HCT116 (cell line): ENCODE data around the gene CD68. TPM values are rescaled to one million over a fixed set of nuclear protein-coding genes. Genes with fewer than 3 reads are reported as not detected.

Source experiments
- ATAC-seq: fragments of 200-7000 bp; cut with Tn5 transposase; 2 replicates; pipeline ENCODE4 v1.9.1; 2020; ENCODE audit warnings: mild to moderate bottlenecking, moderate library complexity
- BruUV-seq: library from RNA; stranded (reverse); fragments of 400-500 nt; replicated peaks from 2 replicates; lab custom pipeline; 2021; lab: Mats Ljungman, UMichigan
- CTCF ChIA-PET: fragments of 300-600 bp; sonication (Branson Sonifier 250); formaldehyde crosslinking; loops from one replicate; lab custom pipeline; 2021; ENCODE audit warnings: antibody characterized with exemption; lab: Charles Lee
- POLR2A ChIA-PET: fragments of 300-600, 350-600 bp; sonication (Branson Sonifier 250); formaldehyde crosslinking; loops from one replicate; lab custom pipeline; 2021; ENCODE audit warnings: antibody characterized with exemption; lab: Charles Lee
- RAD21 ChIA-PET, 2 experiments: fragments of 300-600 bp; sonication (Branson Sonifier 250); formaldehyde crosslinking; loops; one replicate each; lab custom pipeline; 2023; ENCODE audit warnings: low total read pairs in 2 of 2; ENCODE audit not compliant: uncharacterized antibody in 2 of 2, unreplicated experiment in 2 of 2, low non-redundant PET in 1 of 2; lab: Charles Lee
- DNase-seq: peaks from one replicate; pipeline ENCODE4 v3.0.0-alpha.2; 2010; ENCODE audit warnings: low read depth, low spot score
- H2AFZ ChIP-seq: fragments of 200-600 bp; shearing (Covaris generic), sonication (generic); 2 replicates; pipeline ENCODE4 v1.6.1; 2017; ENCODE audit warnings: low read depth, mixed run types, mixed read lengths, antibody characterized with exemption, low read length; ENCODE audit not compliant: poor library complexity, severe bottlenecking
- H3K27ac ChIP-seq: 2 replicates; pipeline ENCODE4 v1.5.1; 2012; ENCODE audit warnings: low read depth, low read length
- H3K27me3 ChIP-seq: fragments of 200-600 bp; sonication (generic); 2 replicates; pipeline ENCODE4 v1.6.1; 2016; ENCODE audit warnings: mixed run types, low read length, mixed read lengths; ENCODE audit not compliant: insufficient read depth
- H3K36me3 ChIP-seq, 2 experiments: fragments of 200-500 bp in 1 of 2; fragments of 200-600 bp in 1 of 2; sonication (Bioruptor generic) in 1 of 2; sonication (generic) in 1 of 2; 2 replicates each; pipeline versions ENCODE4 v1.5.1 to v1.6.1; 2014 to 2016; ENCODE audit warnings: low read length in 2 of 2, inconsistent platforms in 1 of 2, mixed read lengths in 1 of 2, mixed run types in 1 of 2; ENCODE audit not compliant: insufficient read depth in 2 of 2, control insufficient read depth in 1 of 2
- H3K4me1 ChIP-seq, 2 experiments: fragments of 200-600 bp in 1 of 2; sonication (generic) in 1 of 2; 2 replicates each; pipeline versions ENCODE4 v1.5.1 to v1.6.1; 2012 to 2017; ENCODE audit warnings: low read length in 2 of 2, inconsistent platforms in 1 of 2, mild to moderate bottlenecking in 1 of 2, mixed read lengths in 1 of 2, mixed run types in 1 of 2, moderate library complexity in 1 of 2; ENCODE audit not compliant: insufficient read depth in 2 of 2, control insufficient read depth in 1 of 2
- H3K4me2 ChIP-seq: fragments of 200-600 bp; sonication (generic); 2 replicates; pipeline ENCODE4 v1.6.1; 2017; ENCODE audit warnings: mixed run types, low read length, mixed read lengths
- H3K4me3 ChIP-seq, 2 experiments: fragments of 200-600 bp in 1 of 2; sonication (generic) in 1 of 2; replicated peaks in 1 of 2; 2 replicates each; pipeline ENCODE4 v1.5.1; 2011 to 2016; ENCODE audit warnings: low read length in 2 of 2, control low read depth in 1 of 2, low read depth in 1 of 2, mild to moderate bottlenecking in 1 of 2, mixed read lengths in 1 of 2, mixed run types in 1 of 2
- H3K79me2 ChIP-seq: fragments of 200-600 bp; sonication (generic); 2 replicates; pipeline ENCODE4 v1.6.1; 2017; ENCODE audit warnings: mild to moderate bottlenecking, mixed run types, low read length, moderate library complexity, mixed read lengths; ENCODE audit not compliant: insufficient read depth
- H3K9ac ChIP-seq: fragments of 200-600 bp; sonication (generic); 2 replicates; pipeline ENCODE4 v1.6.1; 2016; ENCODE audit warnings: low read length, mixed read lengths
- H3K9me2 ChIP-seq: fragments of 200-600 bp; sonication (generic), shearing (Covaris generic); 2 replicates; pipeline ENCODE4 v1.6.1; 2017; ENCODE audit warnings: mixed run types, mild to moderate bottlenecking, moderate library complexity; ENCODE audit not compliant: insufficient read depth
- H3K9me3 ChIP-seq, 2 experiments: fragments of 200-500 bp in 1 of 2; fragments of 200-600 bp in 1 of 2; sonication (Bioruptor generic) in 1 of 2; sonication (generic) in 1 of 2; 2 replicates each; pipeline ENCODE4 v1.6.1; 2014 to 2017; ENCODE audit warnings: low read length in 2 of 2, mixed read lengths in 2 of 2, inconsistent platforms in 1 of 2, low read depth in 1 of 2, mild to moderate bottlenecking in 1 of 2, mixed run types in 1 of 2, moderate library complexity in 1 of 2; ENCODE audit not compliant: control insufficient read depth in 1 of 2, insufficient read depth in 1 of 2
- H4K20me1 ChIP-seq: fragments of 200-600 bp; sonication (generic), shearing (Covaris generic); 2 replicates; pipeline ENCODE4 v1.6.1; 2017; ENCODE audit warnings: mixed run types, mild to moderate bottlenecking, moderate library complexity; ENCODE audit not compliant: insufficient read depth
- ATF3 ChIP-seq: IDR thresholded peaks from 2 replicates; pipeline ENCODE4 v1.6.1; 2012
- CBX3 ChIP-seq: IDR thresholded peaks from 2 replicates; pipeline ENCODE4 v1.6.1; 2012; ENCODE audit warnings: low read depth
- CEBPB ChIP-seq: IDR thresholded peaks from 2 replicates; pipeline ENCODE4 v1.6.1; 2012; ENCODE audit warnings: low read depth
- EGR1 ChIP-seq: IDR thresholded peaks from 2 replicates; pipeline ENCODE4 v1.6.1; 2012; ENCODE audit warnings: low read depth
- ELF1 ChIP-seq: IDR thresholded peaks from 2 replicates; pipeline ENCODE4 v1.6.1; 2012; ENCODE audit warnings: low read depth, borderline replicate concordance
- EZH2 ChIP-seq: fragments of 200-600 bp; sonication (generic); IDR thresholded peaks from 2 replicates; pipeline ENCODE4 v1.6.1; 2017; ENCODE audit warnings: antibody characterized with exemption, mixed run types
- EZH2phosphoT487 ChIP-seq: fragments of 200-600 bp; IDR thresholded peaks from 2 replicates; pipeline ENCODE4 v1.6.1; 2018; ENCODE audit warnings: antibody characterized with exemption, borderline replicate concordance
- FOSL1 ChIP-seq: IDR thresholded peaks from 2 replicates; pipeline ENCODE4 v1.6.1; 2012; ENCODE audit warnings: low read depth
- JUND ChIP-seq: IDR thresholded peaks from 2 replicates; pipeline ENCODE4 v1.6.1; 2012
- MAX ChIP-seq: IDR thresholded peaks from 2 replicates; pipeline ENCODE4 v1.6.1; 2012
- POLR2AphosphoS5 ChIP-seq: IDR thresholded peaks from 2 replicates; pipeline ENCODE4 v1.6.1; 2011; ENCODE audit warnings: mild to moderate bottlenecking, low read depth, low read length, moderate library complexity
- RAD21 ChIP-seq: IDR thresholded peaks from 2 replicates; pipeline ENCODE4 v1.6.1; 2012; ENCODE audit warnings: low read depth, mild to moderate bottlenecking
- REST ChIP-seq: IDR thresholded peaks from 2 replicates; pipeline ENCODE4 v1.6.1; 2012; ENCODE audit warnings: low read depth
- SP1 ChIP-seq: IDR thresholded peaks from 2 replicates; pipeline ENCODE4 v1.6.1; 2012; ENCODE audit warnings: low read depth
- SRF ChIP-seq: IDR thresholded peaks from 2 replicates; pipeline ENCODE4 v1.6.1; 2012; ENCODE audit warnings: low read depth
- YY1 ChIP-seq: IDR thresholded peaks from 2 replicates; pipeline ENCODE4 v1.6.1; 2011; ENCODE audit warnings: low read length, low read depth, moderate library complexity, mild to moderate bottlenecking; ENCODE audit not compliant: insufficient replicate concordance; ENCODE audit errors: extremely low read depth
- ZBTB33 ChIP-seq: IDR thresholded peaks from 2 replicates; pipeline ENCODE4 v1.6.1; 2011; ENCODE audit warnings: mild to moderate bottlenecking, low read length, moderate library complexity; ENCODE audit not compliant: insufficient replicate concordance; ENCODE audit errors: extremely low read depth
- ZFX ChIP-seq: fragments of 450-650 bp; IDR thresholded peaks from 2 replicates; pipeline ENCODE4 v1.6.1; 2017
- intact Hi-C: fragments of 100-400 bp; cut with micrococcal nuclease; formaldehyde crosslinking; loops from 2 replicates; pipeline ENCODE4 v1.10.0; 2022
- total RNA-seq: library from RNA; stranded (reverse); gene quantifications from one replicate; pipeline ENCODE4 v1.2.1, GENCODE V29; 2021; ENCODE audit not compliant: unreplicated experiment

Gene CD68
- total RNA-seq, 1 experiment from 2014 or later = 7.0 TPM

GRCh38 chr17:7552621-7553051, 26.8 kb upstream of the CD68 start:
- Histone ChIP-seq H3K4me3 (no peak overlapping the region), H3K4me2 (no peak overlapping the region), H3K27me3 (no peaks in the 10 kb centered on the region), H4K20me1 (no peaks in the 10 kb centered on the region), H3K27ac (no peak overlapping the region), H3K9ac (no peak overlapping the region), H3K4me1 (peaks cover 6 to 19% of the 10 kb centered on the region in 2 experiments), H3K36me3 (no peaks in the 10 kb centered on the region), H2AFZ (no peak overlapping the region), H3K79me2 (no peaks in the 10 kb centered on the region), H3K9me3 (no peaks in the 10 kb centered on the region), H3K9me2 (no peaks in the 10 kb centered on the region)
- intact Hi-C loops = no loop called here
- POLR2A ChIA-PET = no interaction called here
- CTCF ChIA-PET = interaction anchor here (2.0 kb wide), 1 partner anchor 8 kb away, joined by 5 read pairs; no protein-coding TSS in a partner anchor
- DNase-seq (no peak), ATAC-seq (no peak)
- TF ChIP-seq CEBPB (no peak), RAD21 (no peak), REST (no peak), ELF1 (no peak), ATF3 (no peak), MAX (no peak), ZFX (no peak), SP1 (no peak), POLR2AphosphoS5 (no peak), EZH2phosphoT487 (no peak), CBX3 (no peak), EGR1 (no peak), FOSL1 (no peak), EZH2 (no peak), SRF (no peak), ZBTB33 (no peak), YY1 (no peak), JUND (no peak)
- BruUV-seq = no TSS peak
- RAD21 ChIA-PET = no interaction called here
